Right lobe of liver (tissue), 6 donors: ENCODE results near the gene PPIE. TPM values are rescaled to one million over a fixed set of nuclear protein-coding genes. Genes with fewer than 3 reads are reported as not detected.
A peak's percentile ranks its signal among the peaks of the same experiment; 100 is the strongest.

ENCODE experiments used
- ATAC-seq, 4 donors: fragments of 200-7000 bp; cut with Tn5 transposase; one replicate each; pipeline ENCODE4 v1.9.1; 2020; ENCODE audit warnings: mild to moderate bottlenecking in 4 of 4, moderate library complexity in 4 of 4
- DNase-seq, 3 donors: peaks; one replicate each; pipeline ENCODE4 v3.0.0-alpha.2; 2020
- H3K27ac ChIP-seq, 3 donors: fragments of 200-600 bp; one replicate each; pipeline ENCODE4 v1.8.0; 2022
- H3K27me3 ChIP-seq, 2 donors: fragments of 200-600 bp; one replicate each; pipeline ENCODE4 v1.8.0; 2022
- H3K36me3 ChIP-seq, 4 donors: fragments of 200-600 bp; sonication (generic) in 1 of 4; one replicate each; pipeline versions ENCODE4 v1.5.1 to v1.8.0; 2017 to 2022; ENCODE audit warnings: control low read depth in 1 of 4
- H3K4me1 ChIP-seq, 4 donors: fragments of 200-600 bp; sonication (generic) in 1 of 4; one replicate each; pipeline versions ENCODE4 v1.5.1 to v1.8.0; 2017 to 2022; ENCODE audit warnings: control low read depth in 1 of 4
- H3K4me3 ChIP-seq, 3 donors: fragments of 200-600 bp; one replicate each; pipeline ENCODE4 v1.8.0; 2022
- H3K9me3 ChIP-seq, 4 donors: fragments of 200-600 bp; sonication (generic) in 1 of 4; one replicate each; pipeline versions ENCODE4 v1.5.1 to v1.8.0; 2017 to 2022; ENCODE audit warnings: control low read depth in 1 of 4
- CTCF ChIP-seq, 4 donors: fragments of 200-600 bp in 3 of 4; fragments of 450-650 bp in 1 of 4; IDR thresholded peaks; one replicate each; pipeline versions ENCODE4 v1.5.1 to v1.8.0; 2016 to 2022; ENCODE audit warnings: antibody characterized with exemption in 4 of 4, mild to moderate bottlenecking in 2 of 4
- POLR2A ChIP-seq: fragments of 450-650 bp; IDR thresholded peaks from one replicate; pipeline ENCODE4 v1.6.1; 2017; ENCODE audit warnings: antibody characterized with exemption, mild to moderate bottlenecking
- WGBS: methylation state at CpG from one replicate; pipeline ENCODE4 v1.1.6; 2018; ENCODE audit warnings: low coverage, low lambda C conversion rate; ENCODE audit not compliant: insufficient coverage; ENCODE audit errors: missing lambda C conversion rate; 5-methylcytosine and 5-hydroxymethylcytosine counted together
- intact Hi-C, 2 donors: fragments of 100-400 bp; cut with DNase I; formaldehyde crosslinking; loops; one replicate each; pipeline versions ENCODE4 v1.11.2 to v1.14.1; 2022
- total RNA-seq, 6 experiments: library from RNA; depleted of rRNA in 2 of 6; stranded (reverse); fragments of >200 nt in 2 of 6; fragmentation: NEBNext Ultra II Directional in 3 of 6; extraction: Animal tissue kit (Norgen Biotek cat#: 25700) in 3 of 6; gene quantifications; one replicate each; pipeline versions ENCODE4 v1.1.0 to v1.2.4, GENCODE V29; 2016 to 2023
- donor health status: DM: no; HTN: yes; CAD: no.
- donor health status: DM: no; HTN: no; CAD: no.
- donor health status: DM: no; HTN: no; CAD: no.
- donor health status: DM: no; HTN: yes; CAD: no.
- donor health status: DM: no; HTN: yes; CAD: no.

Gene PPIE
- total RNA-seq, 6 experiments from 2014 or later = 16.2 to 24.9 (median 20.7) TPM

DNA sequence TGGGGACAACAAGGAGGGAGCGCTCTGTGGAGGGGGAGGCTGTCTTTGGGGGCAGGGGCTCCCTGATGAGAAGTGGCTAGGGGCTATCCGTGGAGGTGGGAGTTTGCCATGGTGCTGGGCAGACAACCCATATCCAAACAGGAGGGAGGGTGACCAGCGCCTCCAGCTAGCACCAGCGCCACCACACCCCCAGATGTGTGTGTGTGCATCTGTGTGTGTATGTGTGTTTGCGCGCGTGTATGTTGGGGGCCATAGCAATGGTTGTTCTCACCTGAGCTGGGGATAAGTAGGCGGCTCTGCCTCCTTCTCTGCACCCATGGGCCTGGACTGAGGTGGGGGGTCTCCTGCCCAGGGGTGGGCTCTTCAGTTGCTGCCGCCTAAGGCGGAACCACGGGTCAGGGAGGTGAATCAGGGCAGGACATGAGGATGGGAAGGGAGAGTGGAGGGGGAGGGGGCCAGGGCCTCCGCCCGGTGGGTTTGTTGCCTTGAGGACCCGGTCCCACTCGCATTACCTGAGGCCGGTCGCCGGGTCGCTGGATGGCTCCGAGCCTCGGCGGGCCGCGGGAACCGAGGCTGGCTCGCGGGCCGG is 47.8 kb upstream of the PPIE start:
- ATAC-seq = no peak
- intact Hi-C loops = no loop called here
- DNase-seq = no peak
- H3K9me3 ChIP-seq = no peaks in the 10 kb centered on the region
- no peak overlapping the region for H3K27ac ChIP-seq
- H3K4me1 ChIP-seq = peaks cover 0 to 11% (median 0%) of the 10 kb centered on the region in 4 donors
- H3K27me3 ChIP-seq = peaks cover 0 to 13% of the 10 kb centered on the region in 2 donors
- no peak for TF ChIP-seq CTCF (IDR thresholded peaks at IDR 0.05)
- no peak for TF ChIP-seq POLR2A
- H3K4me3 ChIP-seq = peak overlapping the region in 2 of 3 donors; percentile 14 to 36
- 0% methylated on average over 2 of the region's 28 CpGs for WGBS
- H3K36me3 ChIP-seq = no peaks in the 10 kb centered on the region

DNA sequence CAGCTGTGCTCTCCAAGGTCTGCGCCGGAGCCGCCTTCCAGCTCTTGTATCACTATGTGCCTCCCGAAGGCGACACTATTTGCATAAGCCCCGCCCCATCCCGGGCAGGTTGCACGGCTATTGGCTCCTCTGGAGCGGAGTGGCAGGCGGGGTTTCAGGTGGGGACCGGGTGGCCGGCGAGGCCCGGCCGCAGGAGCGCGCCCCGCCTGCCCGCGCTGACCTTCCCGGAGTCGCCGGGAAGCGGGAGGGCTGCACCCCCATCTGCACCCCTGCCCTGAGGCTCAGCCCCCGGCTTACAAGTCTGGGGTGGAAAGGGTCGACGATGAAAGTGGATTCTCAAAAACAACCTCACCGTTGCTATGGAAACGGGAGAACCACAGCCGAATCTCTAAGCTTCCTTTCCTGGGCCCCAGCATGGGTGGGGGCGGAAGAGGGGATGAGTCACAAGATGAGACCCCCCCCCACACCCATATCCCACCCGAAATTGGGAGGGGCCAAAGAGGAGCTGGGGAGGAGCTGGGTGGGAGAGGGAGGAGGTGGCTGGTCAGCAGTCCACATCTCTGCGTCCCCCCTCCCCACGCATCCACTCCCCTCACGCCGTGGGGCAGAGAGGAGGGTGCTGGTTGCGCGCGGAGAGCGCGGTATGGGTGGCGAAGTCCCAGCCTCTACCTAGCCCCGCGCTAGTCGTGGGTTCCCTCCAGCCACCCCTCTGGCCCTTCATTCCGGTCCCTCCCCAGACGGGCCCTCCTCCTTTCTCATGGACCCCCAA is 47.1 kb upstream of the PPIE start, which contains the start of gene HPCAL4:
TSS of gene HPCAL4 (minus strand) at position 51 of the 769 bp plus-strand sequence. CDS start 6,830 bp downstream, outside the sequence.
- Histone ChIP-seq H3K27ac (no peak within 1 kb of the TSS), H3K4me3 (peak within 1 kb of the TSS; percentile 14 to 36 (median 18)), H3K27me3 (peaks cover 0 to 13% of the 10 kb centered on the region in 2 donors), H3K9me3 (no peaks in the 10 kb centered on the region), H3K4me1 (peaks cover 0 to 11% (median 0%) of the 10 kb centered on the region in 4 donors), H3K36me3 (no peaks in the 10 kb centered on the region)
- TF ChIP-seq CTCF (IDR thresholded peaks at IDR 0.05) (no peak), POLR2A (no peak)
- ATAC-seq = peak; percentile 91 to 96 (median 94)
- intact Hi-C loops = no loop called here
- peak; percentile 79 to 85 (median 85) for DNase-seq
- 0% methylated on average over 7 of the region's 47 CpGs for WGBS

DNA sequence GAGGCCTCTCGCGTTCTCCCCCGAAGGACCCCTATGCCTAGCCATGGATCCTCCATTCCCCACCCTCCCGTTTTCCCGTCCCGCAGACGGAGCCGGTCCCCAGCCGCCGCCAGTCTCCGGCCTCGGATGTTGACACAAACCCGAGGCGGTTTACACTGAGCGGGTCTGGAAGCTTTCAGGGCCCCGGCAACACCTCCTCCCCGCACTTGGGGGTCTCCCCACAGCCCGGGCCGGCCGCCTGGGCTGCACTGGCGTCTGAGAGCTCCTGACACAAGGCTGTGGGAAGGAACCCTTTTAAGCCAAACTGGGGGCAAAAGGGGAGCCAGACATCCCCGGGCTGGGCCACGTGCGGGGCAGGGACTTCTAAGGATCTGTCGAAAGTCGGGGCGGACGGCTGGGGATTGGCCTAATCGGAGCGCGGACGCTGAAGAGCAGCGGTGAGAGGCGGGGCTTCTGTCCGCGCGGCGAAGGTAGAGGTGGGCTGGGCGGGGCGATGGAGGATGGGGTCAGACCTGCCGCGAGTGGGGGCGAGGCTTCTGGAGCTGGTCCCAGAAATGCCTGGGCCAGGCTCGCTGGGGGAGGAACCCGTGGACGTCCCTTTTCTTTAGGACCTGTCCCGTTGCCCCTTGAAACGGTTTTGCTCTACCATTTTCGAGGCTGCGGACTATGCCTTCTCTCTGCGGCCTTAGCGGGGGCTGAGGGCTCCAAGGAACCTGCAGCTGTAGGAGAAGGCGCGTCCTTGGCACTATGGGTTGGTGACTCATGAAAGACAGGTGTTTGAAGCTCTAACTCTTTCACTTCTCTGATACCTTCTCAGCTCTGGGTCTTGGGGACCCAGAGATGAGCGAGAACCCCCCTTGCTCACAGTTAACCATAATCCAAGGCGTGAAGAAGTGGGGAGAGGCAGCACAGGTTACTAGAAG is 46.3 kb upstream of the PPIE start:
- no peak overlapping the region for H3K4me3 ChIP-seq
- ATAC-seq = peak in 2 of 4 donors; percentile 8 to 11
- H3K27me3 ChIP-seq = peaks cover 0 to 13% of the 10 kb centered on the region in 2 donors
- no peak for DNase-seq
- no peaks in the 10 kb centered on the region for H3K36me3 ChIP-seq
- no peaks in the 10 kb centered on the region for H3K9me3 ChIP-seq
- no peak for TF ChIP-seq POLR2A
- TF ChIP-seq CTCF (IDR thresholded peaks at IDR 0.05) = no peak
- WGBS = 8% methylated on average over 45 of the region's 56 CpGs
- H3K27ac ChIP-seq = no peak overlapping the region
- peaks cover 0 to 11% (median 0%) of the 10 kb centered on the region in 4 donors for H3K4me1 ChIP-seq
- intact Hi-C loops = no loop called here

DNA sequence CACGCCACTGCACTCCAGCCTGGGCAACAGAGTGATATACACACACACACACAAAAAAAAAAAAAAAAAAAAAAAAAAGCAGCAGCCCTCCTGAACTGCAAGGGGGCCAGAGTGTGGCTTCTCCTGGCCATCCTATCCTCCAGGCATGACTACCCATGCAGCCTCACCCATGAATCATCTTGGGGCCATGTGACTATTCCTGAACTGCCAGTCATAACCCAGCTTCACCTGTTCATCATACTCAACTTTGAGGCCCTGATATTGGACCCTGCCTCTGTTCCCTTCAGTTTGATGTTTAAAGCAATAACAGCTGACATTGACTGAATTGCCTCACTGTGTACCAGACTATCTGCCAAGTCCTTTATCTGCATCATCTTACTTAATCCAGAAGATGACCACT is 44.7 kb upstream of the PPIE start:
- 100% methylated on average over 1 of the region's 1 CpG for WGBS
- ATAC-seq = no peak
- H3K36me3 ChIP-seq = no peaks in the 10 kb centered on the region
- TF ChIP-seq CTCF (IDR thresholded peaks at IDR 0.05) (no peak), POLR2A (no peak)
- no peaks in the 10 kb centered on the region for H3K9me3 ChIP-seq
- no peak overlapping the region for H3K4me3 ChIP-seq
- intact Hi-C loops = no loop called here
- peaks cover 0 to 11% (median 0%) of the 10 kb centered on the region in 4 donors for H3K4me1 ChIP-seq
- peaks cover 0 to 13% of the 10 kb centered on the region in 2 donors for H3K27me3 ChIP-seq
- no peak for DNase-seq
- H3K27ac ChIP-seq = no peak overlapping the region
